Endothelial cell (in vitro differentiated cells): ENCODE data around the gene WWC1. TPM values are rescaled to one million over a fixed set of nuclear protein-coding genes. Genes with fewer than 3 reads are reported as not detected.

Source experiments
- DNase-seq: peaks from one replicate; pipeline ENCODE4 v3.0.0; 2021; ENCODE audit warnings: low spot score
- H3K27ac Mint-ChIP-seq: one replicate; pipeline ENCODE4 v1.8.0; 2021; ENCODE audit warnings: mixed read lengths, inconsistent platforms; ENCODE audit not compliant: unreplicated experiment
- H3K27me3 Mint-ChIP-seq: one replicate; pipeline ENCODE4 v1.8.0; 2021; ENCODE audit warnings: mild to moderate bottlenecking, moderate library complexity, mixed read lengths, inconsistent platforms; ENCODE audit not compliant: unreplicated experiment
- H3K36me3 Mint-ChIP-seq: one replicate; pipeline ENCODE4 v1.8.0; 2021; ENCODE audit warnings: mild to moderate bottlenecking, low read depth, mixed read lengths, inconsistent platforms; ENCODE audit not compliant: unreplicated experiment
- H3K4me1 Mint-ChIP-seq: one replicate; pipeline ENCODE4 v1.8.0; 2021; ENCODE audit warnings: mild to moderate bottlenecking, mixed read lengths, inconsistent platforms; ENCODE audit not compliant: unreplicated experiment
- H3K4me3 Mint-ChIP-seq: one replicate; pipeline ENCODE4 v1.8.0; 2021; ENCODE audit warnings: mild to moderate bottlenecking, mixed read lengths, inconsistent platforms; ENCODE audit not compliant: unreplicated experiment
- H3K9me3 Mint-ChIP-seq: one replicate; pipeline ENCODE4 v1.8.0; 2021; ENCODE audit warnings: mixed read lengths, inconsistent platforms; ENCODE audit not compliant: unreplicated experiment
- total RNA-seq: library from RNA; stranded (reverse); fragmentation: NEBNext Ultra II Directional; extraction: Animal tissue kit (Norgen Biotek cat#: 25700); gene quantifications from one replicate; pipeline ENCODE4 v1.2.1, GENCODE V29; 2021; ENCODE audit not compliant: unreplicated experiment
- TF ChIP-seq, protein P1 (sequence below): fragments of 200-600 bp; sonication (generic); IDR thresholded peaks from one replicate; pipeline ENCODE4 v1.5.0; 2021; ENCODE audit warnings: antibody characterized with exemption; ENCODE audit not compliant: unreplicated experiment

WWC1 gene
- total RNA-seq, 1 donor from 2014 or later: 1.1 TPM

DNA sequence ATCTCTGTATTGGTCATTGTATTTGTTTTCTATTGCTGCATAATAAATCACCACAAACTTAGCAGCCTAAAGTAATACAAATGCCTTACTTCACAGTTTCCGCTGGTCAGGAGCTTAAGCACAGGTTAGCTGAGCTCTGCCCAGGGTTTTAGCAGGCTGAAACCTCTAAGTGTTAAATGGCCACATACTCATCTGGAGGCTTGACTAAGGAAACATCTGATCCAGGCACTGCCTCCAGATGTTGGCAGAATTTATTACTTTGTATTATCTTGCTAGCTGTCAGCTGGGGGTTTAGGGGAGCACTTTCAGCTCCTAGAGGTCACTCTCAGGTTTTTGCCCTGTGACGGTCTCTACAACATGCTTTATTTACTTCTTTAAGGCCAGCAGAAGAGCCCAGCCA lies 171.6 kb downstream of the WWC1 start:
- Mint-ChIP-seq H3K36me3 (no peaks in the 10 kb centered on the region), H3K4me3 (no peak overlapping the region), H3K27ac (no peak overlapping the region), H3K4me1 (peaks cover 3% of the 10 kb centered on the region), H3K27me3 (peaks cover 3% of the 10 kb centered on the region), H3K9me3 (no peaks in the 10 kb centered on the region)
- DNase-seq: no peak
- TF ChIP-seq, protein P1, sequence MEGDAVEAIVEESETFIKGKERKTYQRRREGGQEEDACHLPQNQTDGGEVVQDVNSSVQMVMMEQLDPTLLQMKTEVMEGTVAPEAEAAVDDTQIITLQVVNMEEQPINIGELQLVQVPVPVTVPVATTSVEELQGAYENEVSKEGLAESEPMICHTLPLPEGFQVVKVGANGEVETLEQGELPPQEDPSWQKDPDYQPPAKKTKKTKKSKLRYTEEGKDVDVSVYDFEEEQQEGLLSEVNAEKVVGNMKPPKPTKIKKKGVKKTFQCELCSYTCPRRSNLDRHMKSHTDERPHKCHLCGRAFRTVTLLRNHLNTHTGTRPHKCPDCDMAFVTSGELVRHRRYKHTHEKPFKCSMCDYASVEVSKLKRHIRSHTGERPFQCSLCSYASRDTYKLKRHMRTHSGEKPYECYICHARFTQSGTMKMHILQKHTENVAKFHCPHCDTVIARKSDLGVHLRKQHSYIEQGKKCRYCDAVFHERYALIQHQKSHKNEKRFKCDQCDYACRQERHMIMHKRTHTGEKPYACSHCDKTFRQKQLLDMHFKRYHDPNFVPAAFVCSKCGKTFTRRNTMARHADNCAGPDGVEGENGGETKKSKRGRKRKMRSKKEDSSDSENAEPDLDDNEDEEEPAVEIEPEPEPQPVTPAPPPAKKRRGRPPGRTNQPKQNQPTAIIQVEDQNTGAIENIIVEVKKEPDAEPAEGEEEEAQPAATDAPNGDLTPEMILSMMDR: no peak

DNA sequence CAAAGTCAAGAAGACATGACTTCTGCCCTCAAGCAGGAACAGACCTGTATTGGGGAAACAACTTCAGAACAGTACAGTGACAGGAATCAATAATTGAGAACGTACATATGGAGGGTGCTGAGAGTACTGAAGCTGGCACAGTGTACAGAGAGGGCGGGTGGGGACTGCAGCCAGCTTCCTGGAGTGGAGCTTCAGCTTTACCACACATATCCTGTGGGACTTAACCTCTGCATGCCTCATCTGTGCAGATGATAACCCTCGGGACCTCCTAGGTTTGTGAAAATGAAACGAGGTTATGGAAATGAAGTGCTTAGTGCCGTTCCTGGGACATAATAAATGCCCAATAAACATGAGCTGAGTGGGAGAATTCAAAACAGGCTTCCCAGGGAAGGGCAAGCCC lies 172.8 kb downstream of the WWC1 start:
- H3K4me3 Mint-ChIP-seq: no peak overlapping the region
- no peaks in the 10 kb centered on the region for H3K36me3 Mint-ChIP-seq
- H3K9me3 Mint-ChIP-seq: no peaks in the 10 kb centered on the region
- DNase-seq: no peak
- TF ChIP-seq, protein P1: no peak
- no peak overlapping the region for H3K27ac Mint-ChIP-seq
- peaks cover 3% of the 10 kb centered on the region for H3K4me1 Mint-ChIP-seq
- peaks cover 3% of the 10 kb centered on the region for H3K27me3 Mint-ChIP-seq

DNA sequence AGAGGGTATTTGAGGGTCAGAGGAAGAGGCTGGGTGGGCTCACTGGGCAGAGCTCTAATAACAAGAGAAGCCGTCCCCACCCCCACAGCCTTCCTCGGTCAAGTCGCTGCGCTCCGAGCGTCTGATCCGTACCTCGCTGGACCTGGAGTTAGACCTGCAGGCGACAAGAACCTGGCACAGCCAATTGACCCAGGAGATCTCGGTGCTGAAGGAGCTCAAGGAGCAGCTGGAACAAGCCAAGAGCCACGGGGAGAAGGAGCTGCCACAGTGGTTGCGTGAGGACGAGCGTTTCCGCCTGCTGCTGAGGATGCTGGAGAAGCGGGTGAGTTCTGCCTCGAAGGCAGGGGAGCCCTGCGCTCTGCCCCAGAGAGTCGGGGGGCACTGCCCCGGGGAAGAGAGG lies 173.2 kb downstream of the WWC1 start:
- no peak overlapping the region for H3K27ac Mint-ChIP-seq

DNA sequence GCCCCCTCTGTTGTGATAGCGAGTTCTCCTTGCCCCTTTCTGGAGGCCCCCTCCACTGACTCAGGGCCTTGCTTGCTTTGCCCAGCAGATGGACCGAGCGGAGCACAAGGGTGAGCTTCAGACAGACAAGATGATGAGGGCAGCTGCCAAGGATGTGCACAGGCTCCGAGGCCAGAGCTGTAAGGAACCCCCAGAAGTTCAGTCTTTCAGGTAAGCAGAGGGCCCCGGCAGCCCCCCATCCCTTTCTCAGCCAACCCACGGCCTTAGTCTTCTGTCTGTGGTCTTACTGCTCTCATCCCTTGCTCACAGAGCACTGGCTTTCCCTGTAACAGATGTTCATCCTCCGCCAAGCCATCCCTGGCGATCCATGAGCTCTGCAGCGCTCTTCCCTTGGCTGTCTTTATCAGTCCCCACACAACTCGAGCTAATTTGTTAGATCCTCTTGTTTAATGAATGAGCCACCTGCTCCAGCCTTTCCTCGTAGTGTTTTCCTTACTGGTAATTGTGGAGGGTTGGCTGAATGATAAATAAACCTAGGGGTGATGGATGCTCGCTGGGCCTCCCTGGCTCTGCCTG lies 176.4 kb downstream of the WWC1 start:
- Mint-ChIP-seq H3K4me1 (peaks cover 5% of the 10 kb centered on the region), H3K9me3 (no peaks in the 10 kb centered on the region), H3K4me3 (no peak overlapping the region), H3K27ac (no peak overlapping the region), H3K36me3 (no peaks in the 10 kb centered on the region), H3K27me3 (peaks cover 3% of the 10 kb centered on the region)
- TF ChIP-seq, protein P1: no peak
- no peak for DNase-seq

More for the DNA sequence above, 173.2 kb downstream of the WWC1 start:
- no peak for DNase-seq
- Mint-ChIP-seq H3K27me3 (peaks cover 3% of the 10 kb centered on the region), H3K36me3 (no peaks in the 10 kb centered on the region), H3K9me3 (no peaks in the 10 kb centered on the region), H3K4me1 (peaks cover 3% of the 10 kb centered on the region), H3K4me3 (no peak overlapping the region)
- TF ChIP-seq, protein P1: no peak

DNA sequence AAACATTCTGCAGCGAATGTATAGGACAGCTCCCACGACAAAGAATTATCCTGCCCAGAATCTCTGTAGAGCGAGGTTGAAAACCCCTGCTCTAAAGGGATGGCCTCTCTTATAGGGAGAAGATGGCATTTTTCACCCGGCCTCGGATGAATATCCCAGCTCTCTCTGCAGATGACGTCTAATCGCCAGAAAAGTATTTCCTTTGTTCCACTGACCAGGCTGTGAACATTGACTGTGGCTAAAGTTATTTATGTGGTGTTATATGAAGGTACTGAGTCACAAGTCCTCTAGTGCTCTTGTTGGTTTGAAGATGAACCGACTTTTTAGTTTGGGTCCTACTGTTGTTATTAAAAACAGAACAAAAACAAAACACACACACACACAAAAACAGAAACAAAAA lies 177.4 kb downstream of the WWC1 start:
- no peak for DNase-seq
- H3K36me3 Mint-ChIP-seq: no peaks in the 10 kb centered on the region
- H3K4me1 Mint-ChIP-seq: peaks cover 4% of the 10 kb centered on the region
- peaks cover 3% of the 10 kb centered on the region for H3K27me3 Mint-ChIP-seq
- H3K9me3 Mint-ChIP-seq: no peaks in the 10 kb centered on the region
- no peak overlapping the region for H3K4me3 Mint-ChIP-seq
- TF ChIP-seq, protein P1: no peak
- H3K27ac Mint-ChIP-seq: no peak overlapping the region
